ENCODE data around the gene SYMPK.
"Not testable (repeated sequence)": the region's sequence is repeated elsewhere in the genome, so short reads cannot be mapped to it uniquely, and the experiment has no call there.

Gene SYMPK

GRCh38 chr19:45809643-45810159 is 53.2 kb downstream of the SYMPK start:
- in situ Hi-C loops (cut with HindIII; ENCODE audit: low sequenced_read_pairs) = no loop called here

- in situ Hi-C loops (cut with HindIII; ENCODE audit: low sequenced_read_pairs) = no loop called here
Measured at GRCh38 chr19:45805719-45806118, 57.2 kb downstream of the SYMPK start.

GRCh38 chr19:45804959-45805230 is 58.1 kb downstream of the SYMPK start:
- in situ Hi-C loops (cut with HindIII; ENCODE audit: low sequenced_read_pairs) = no loop called here

- in situ Hi-C loops (cut with HindIII; ENCODE audit: low sequenced_read_pairs) = no loop called here
Measured at GRCh38 chr19:45804140-45804958, 58.6 kb downstream of the SYMPK start.

- in situ Hi-C loops (cut with HindIII; ENCODE audit: low sequenced_read_pairs) = no loop called here
Measured at GRCh38 chr19:45801603-45802175, 61.3 kb downstream of the SYMPK start.

GRCh38 chr19:45800070-45800553 is 62.8 kb downstream of the SYMPK start:
- in situ Hi-C loops (cut with HindIII; ENCODE audit: low sequenced_read_pairs) = no loop called here

GRCh38 chr19:45799541-45799940 is 63.4 kb downstream of the SYMPK start:
- in situ Hi-C loops (cut with HindIII; ENCODE audit: low sequenced_read_pairs) = not testable (repeated sequence)

- in situ Hi-C loops (cut with HindIII; ENCODE audit: low sequenced_read_pairs) = no loop called here
Measured at GRCh38 chr19:45798995-45799517, 63.9 kb downstream of the SYMPK start.

- in situ Hi-C loops (cut with HindIII; ENCODE audit: low sequenced_read_pairs) = no loop called here
Measured at GRCh38 chr19:45794627-45795026, 68.3 kb downstream of the SYMPK start.

GRCh38 chr19:45793876-45794275 is 69.1 kb downstream of the SYMPK start:
- in situ Hi-C loops (cut with HindIII; ENCODE audit: low sequenced_read_pairs) = no loop called here

GRCh38 chr19:45793178-45793564 is 69.8 kb downstream of the SYMPK start:
- in situ Hi-C loops (cut with HindIII; ENCODE audit: low sequenced_read_pairs) = no loop called here

- in situ Hi-C loops (cut with HindIII; ENCODE audit: low sequenced_read_pairs) = no loop called here
Measured at GRCh38 chr19:45792470-45793177, 70.3 kb downstream of the SYMPK start, which contains the start of gene DMWD. Gene DMWD (minus strand): TSS chr19:45792845. CDS start chr19:45792756, 89 bp downstream.

- in situ Hi-C loops (cut with HindIII; ENCODE audit: low sequenced_read_pairs) = no loop called here
Measured at GRCh38 chr19:45791744-45792469, 71.0 kb downstream of the SYMPK start.

- in situ Hi-C loops (cut with HindIII; ENCODE audit: low sequenced_read_pairs) = no loop called here
Measured at GRCh38 chr19:45790942-45791341, 72.0 kb downstream of the SYMPK start.

- in situ Hi-C loops (cut with HindIII; ENCODE audit: low sequenced_read_pairs) = no loop called here
Measured at GRCh38 chr19:45789035-45789786, 73.7 kb downstream of the SYMPK start.

GRCh38 chr19:45786533-45786894 is 76.4 kb downstream of the SYMPK start:
- in situ Hi-C loops (cut with HindIII; ENCODE audit: low sequenced_read_pairs) = no loop called here

- in situ Hi-C loops (cut with HindIII; ENCODE audit: low sequenced_read_pairs) = no loop called here
Measured at GRCh38 chr19:45785781-45786532, 77.0 kb downstream of the SYMPK start.

GRCh38 chr19:45785097-45785496 is 77.8 kb downstream of the SYMPK start:
- in situ Hi-C loops (cut with HindIII; ENCODE audit: low sequenced_read_pairs) = no loop called here

- in situ Hi-C loops (cut with HindIII; ENCODE audit: low sequenced_read_pairs) = no loop called here
Measured at GRCh38 chr19:45784096-45784495, 78.9 kb downstream of the SYMPK start.

Data from DLD1 (cell line).